Right atrium auricular region (tissue), 2 donors: Measurements from ENCODE around the gene C8A. TPM values are rescaled to one million over a fixed set of nuclear protein-coding genes. Genes with fewer than 3 reads are reported as not detected.

Experiments
- DNase-seq: peaks from one replicate; pipeline ENCODE4 v3.0.0-alpha.2; 2019; ENCODE audit warnings: low spot score
- H3K27ac ChIP-seq, 2 donors: fragments of 200-600 bp; sonication (generic); 1 replicate in 1 of 2; 2 replicates in 1 of 2; pipeline ENCODE4 v1.5.1; 2016 to 2019
- H3K27me3 ChIP-seq, 2 donors: fragments of 200-600 bp; sonication (generic); one replicate each; pipeline versions ENCODE4 v1.5.1 to v1.6.0; 2017 to 2019
- H3K36me3 ChIP-seq: fragments of 200-600 bp; sonication (generic); one replicate; pipeline ENCODE4 v1.5.1; 2016
- H3K4me1 ChIP-seq, 2 donors: fragments of 200-600 bp; sonication (generic); one replicate each; pipeline versions ENCODE4 v1.5.1 to v1.6.0; 2017 to 2019
- H3K4me3 ChIP-seq, 2 donors: fragments of 200-600 bp; sonication (generic); 1 replicate in 1 of 2; 2 replicates in 1 of 2; pipeline ENCODE4 v1.5.1; 2017 to 2019; ENCODE audit warnings: mild to moderate bottlenecking in 1 of 2, moderate library complexity in 1 of 2
- H3K9me3 ChIP-seq, 2 donors: fragments of 200-600 bp; sonication (generic); one replicate each; pipeline ENCODE4 v1.5.1; 2019
- total RNA-seq, 2 donors: library from RNA; depleted of rRNA; stranded (reverse); fragments of >200 nt; gene quantifications; one replicate each; pipeline ENCODE4 v1.1.0, GENCODE V29; 2016
- TF ChIP-seq, protein P1 (sequence below), 2 donors: fragments of 200-600 bp; sonication (generic); IDR thresholded peaks; one replicate each; pipeline ENCODE4 v1.5.1; 2019; ENCODE audit warnings: antibody characterized with exemption in 2 of 2

The C8A gene
- total RNA-seq, 2 donors from 2014 or later: not detected

DNA sequence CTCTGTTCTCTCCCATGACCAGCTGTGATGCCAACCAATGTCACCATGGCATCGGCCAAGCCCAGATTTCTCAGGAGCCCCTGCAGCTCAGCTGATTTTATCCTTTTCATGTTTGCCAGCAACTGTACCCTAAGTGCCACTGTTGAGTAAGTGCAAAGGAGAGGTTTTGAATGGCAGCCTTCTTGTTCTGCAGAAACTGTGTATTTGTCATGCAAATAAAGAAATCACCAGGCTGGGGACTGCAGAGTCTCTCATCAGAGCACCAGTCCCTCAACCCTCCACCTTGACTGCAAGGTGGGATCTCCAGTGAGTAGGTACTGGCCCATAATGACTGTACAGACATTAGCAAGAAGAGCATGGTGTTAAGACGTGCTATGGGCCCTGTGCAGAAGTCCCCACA lies 84.6 kb downstream of the C8A start:
- Histone ChIP-seq H3K9me3 (no peaks in the 10 kb centered on the region), H3K4me3 (no peak overlapping the region), H3K27me3 (no peaks in the 10 kb centered on the region), H3K27ac (no peak overlapping the region), H3K4me1 (no peaks in the 10 kb centered on the region), H3K36me3 (no peaks in the 10 kb centered on the region)
- TF ChIP-seq, protein P1, sequence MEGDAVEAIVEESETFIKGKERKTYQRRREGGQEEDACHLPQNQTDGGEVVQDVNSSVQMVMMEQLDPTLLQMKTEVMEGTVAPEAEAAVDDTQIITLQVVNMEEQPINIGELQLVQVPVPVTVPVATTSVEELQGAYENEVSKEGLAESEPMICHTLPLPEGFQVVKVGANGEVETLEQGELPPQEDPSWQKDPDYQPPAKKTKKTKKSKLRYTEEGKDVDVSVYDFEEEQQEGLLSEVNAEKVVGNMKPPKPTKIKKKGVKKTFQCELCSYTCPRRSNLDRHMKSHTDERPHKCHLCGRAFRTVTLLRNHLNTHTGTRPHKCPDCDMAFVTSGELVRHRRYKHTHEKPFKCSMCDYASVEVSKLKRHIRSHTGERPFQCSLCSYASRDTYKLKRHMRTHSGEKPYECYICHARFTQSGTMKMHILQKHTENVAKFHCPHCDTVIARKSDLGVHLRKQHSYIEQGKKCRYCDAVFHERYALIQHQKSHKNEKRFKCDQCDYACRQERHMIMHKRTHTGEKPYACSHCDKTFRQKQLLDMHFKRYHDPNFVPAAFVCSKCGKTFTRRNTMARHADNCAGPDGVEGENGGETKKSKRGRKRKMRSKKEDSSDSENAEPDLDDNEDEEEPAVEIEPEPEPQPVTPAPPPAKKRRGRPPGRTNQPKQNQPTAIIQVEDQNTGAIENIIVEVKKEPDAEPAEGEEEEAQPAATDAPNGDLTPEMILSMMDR (IDR thresholded peaks at IDR 0.05): no peak
- no peak for DNase-seq

DNA sequence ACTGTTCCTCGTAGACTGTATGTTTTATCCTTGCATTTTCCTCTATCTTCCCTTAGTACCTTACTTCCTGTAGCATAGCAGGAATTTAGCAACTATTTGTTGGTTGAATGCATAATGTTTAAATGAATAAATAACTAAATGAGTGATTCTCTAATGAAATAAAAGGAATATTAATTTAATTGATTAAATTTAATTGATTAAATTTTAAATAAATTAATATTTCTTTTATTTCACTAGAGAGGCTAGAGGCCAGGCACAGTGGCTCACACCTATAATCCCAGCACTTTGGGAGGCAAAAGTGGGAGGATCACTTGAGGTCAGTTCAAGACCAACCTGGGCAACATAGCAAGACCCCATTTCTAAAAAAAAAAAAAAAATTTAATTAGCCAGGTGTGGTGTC lies 85.4 kb downstream of the C8A start:
- H3K9me3 ChIP-seq: no peaks in the 10 kb centered on the region
- no peaks in the 10 kb centered on the region for H3K4me1 ChIP-seq
- DNase-seq: no peak
- no peaks in the 10 kb centered on the region for H3K27me3 ChIP-seq
- H3K27ac ChIP-seq: no peak overlapping the region
- no peak overlapping the region for H3K4me3 ChIP-seq
- no peaks in the 10 kb centered on the region for H3K36me3 ChIP-seq
- TF ChIP-seq, protein P1 (IDR thresholded peaks at IDR 0.05): no peak

DNA sequence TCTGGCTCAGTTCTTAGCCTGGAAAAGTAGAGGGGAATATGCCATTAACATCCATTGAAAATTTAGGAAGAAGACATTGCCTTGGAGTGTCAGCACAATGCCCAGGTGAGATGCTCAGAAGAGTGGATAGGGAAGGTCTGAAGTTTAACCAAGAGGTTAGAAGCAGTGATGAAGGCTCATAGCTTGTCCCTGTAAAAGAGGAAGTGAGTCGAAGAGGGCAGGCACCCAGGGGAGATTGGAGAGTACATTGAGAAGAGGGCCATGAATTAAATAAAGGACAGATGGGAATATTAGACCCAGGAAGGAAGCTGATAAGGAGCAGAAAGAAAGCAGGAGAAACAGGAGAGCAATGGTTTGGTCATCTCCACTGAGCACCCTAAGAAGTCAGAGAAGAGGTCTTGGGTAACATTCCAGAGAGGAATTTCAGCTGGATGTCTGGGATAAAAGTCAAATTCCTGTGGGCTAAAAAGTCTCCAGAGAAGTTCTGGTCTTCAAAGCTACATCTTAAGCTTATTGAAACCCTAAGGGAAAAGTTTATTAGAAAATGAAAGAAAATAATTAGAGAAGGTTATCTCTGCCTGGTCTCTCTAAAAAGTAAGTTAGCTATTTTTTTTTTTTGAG lies 93.9 kb downstream of the C8A start:
- Histone ChIP-seq H3K4me3 (no peak overlapping the region), H3K27me3 (no peaks in the 10 kb centered on the region), H3K9me3 (no peaks in the 10 kb centered on the region), H3K4me1 (no peaks in the 10 kb centered on the region), H3K36me3 (no peaks in the 10 kb centered on the region), H3K27ac (no peak overlapping the region)
- TF ChIP-seq, protein P1 (IDR thresholded peaks at IDR 0.05): no peak
- DNase-seq: no peak

DNA sequence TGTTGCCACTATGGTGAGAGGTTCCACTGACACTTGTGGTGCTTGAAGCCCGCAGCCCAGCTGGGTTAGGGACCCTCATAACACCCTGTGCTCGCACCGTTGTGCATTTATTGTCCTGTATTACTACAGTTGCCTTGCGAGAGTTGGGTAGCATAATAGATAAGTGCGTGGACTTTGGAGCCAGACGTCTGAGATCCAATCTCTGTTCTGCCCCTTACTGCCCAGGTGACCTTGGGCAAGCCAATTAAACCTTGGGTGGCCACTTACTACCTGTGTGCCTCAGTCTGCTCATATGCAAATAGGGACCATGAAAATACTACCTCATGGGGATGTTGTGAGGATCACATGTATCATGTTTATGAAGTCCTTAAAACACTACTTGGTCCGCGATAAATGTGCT lies 97.9 kb downstream of the C8A start:
- H3K4me1 ChIP-seq: no peaks in the 10 kb centered on the region
- TF ChIP-seq, protein P1 (IDR thresholded peaks at IDR 0.05): no peak

DNA sequence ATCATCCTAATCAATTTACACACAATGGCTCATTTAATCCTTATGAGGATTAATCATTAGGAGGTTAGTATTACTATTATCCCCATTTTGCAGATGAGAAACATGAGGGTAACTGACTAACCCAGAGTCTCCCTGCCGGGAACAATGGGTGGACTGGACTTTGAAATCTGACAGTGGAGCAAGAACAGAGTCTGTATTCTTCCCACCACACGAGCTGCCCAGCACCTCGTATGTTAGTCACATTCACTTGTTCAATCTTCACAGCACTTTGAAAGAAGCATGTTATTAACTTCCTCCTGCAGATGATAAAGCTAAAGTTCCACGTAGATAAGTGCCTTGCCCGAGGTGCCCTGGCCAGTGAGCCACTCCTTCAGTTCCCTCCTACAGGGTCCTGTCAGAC lies 98.8 kb downstream of the C8A start:
- no peaks in the 10 kb centered on the region for H3K4me1 ChIP-seq
- TF ChIP-seq, protein P1 (IDR thresholded peaks at IDR 0.05): no peak
- H3K4me3 ChIP-seq: no peak overlapping the region
- H3K27me3 ChIP-seq: no peaks in the 10 kb centered on the region
- no peaks in the 10 kb centered on the region for H3K36me3 ChIP-seq
- no peaks in the 10 kb centered on the region for H3K9me3 ChIP-seq
- DNase-seq: no peak
- H3K27ac ChIP-seq: no peak overlapping the region

More for the DNA sequence above, 97.9 kb downstream of the C8A start:
- DNase-seq: no peak
- Histone ChIP-seq H3K36me3 (no peaks in the 10 kb centered on the region), H3K4me3 (no peak overlapping the region), H3K9me3 (no peaks in the 10 kb centered on the region), H3K27ac (no peak overlapping the region), H3K27me3 (no peaks in the 10 kb centered on the region)

DNA sequence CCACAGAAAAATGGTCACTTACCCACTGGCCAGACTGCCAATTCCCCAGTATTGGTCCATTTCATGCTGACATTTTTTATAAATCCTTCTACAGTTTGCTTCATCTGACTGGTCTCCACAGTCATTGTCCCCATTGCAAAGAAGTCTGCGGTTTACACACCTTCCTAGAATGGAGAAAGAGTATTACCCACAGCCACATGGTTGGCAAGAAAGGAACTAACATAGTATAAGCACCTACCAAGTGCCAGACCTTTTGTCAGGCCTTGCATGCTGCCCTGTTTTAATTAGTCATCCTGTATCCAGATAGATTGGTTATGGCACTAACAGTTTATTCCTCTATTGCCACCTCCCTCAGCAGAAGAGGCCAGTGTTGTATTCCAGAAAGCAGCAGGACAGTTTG lies 100.1 kb downstream of the C8A start:
- no peaks in the 10 kb centered on the region for H3K27me3 ChIP-seq
- TF ChIP-seq, protein P1 (IDR thresholded peaks at IDR 0.05): no peak
- no peak overlapping the region for H3K27ac ChIP-seq
- no peak overlapping the region for H3K4me3 ChIP-seq
- H3K9me3 ChIP-seq: no peaks in the 10 kb centered on the region
- no peak for DNase-seq
- H3K4me1 ChIP-seq: no peaks in the 10 kb centered on the region
- no peaks in the 10 kb centered on the region for H3K36me3 ChIP-seq
